Measurements from ENCODE around the gene ANO4. TPM values are rescaled to one million over a fixed set of nuclear protein-coding genes. Genes with fewer than 3 reads are reported as not detected.

ANO4 gene
- polyA plus RNA-seq, 1 donor (not counting 4 experiments of a cell fraction or from before 2014, with no cell fraction given), result 18.1 TPM

DNA sequence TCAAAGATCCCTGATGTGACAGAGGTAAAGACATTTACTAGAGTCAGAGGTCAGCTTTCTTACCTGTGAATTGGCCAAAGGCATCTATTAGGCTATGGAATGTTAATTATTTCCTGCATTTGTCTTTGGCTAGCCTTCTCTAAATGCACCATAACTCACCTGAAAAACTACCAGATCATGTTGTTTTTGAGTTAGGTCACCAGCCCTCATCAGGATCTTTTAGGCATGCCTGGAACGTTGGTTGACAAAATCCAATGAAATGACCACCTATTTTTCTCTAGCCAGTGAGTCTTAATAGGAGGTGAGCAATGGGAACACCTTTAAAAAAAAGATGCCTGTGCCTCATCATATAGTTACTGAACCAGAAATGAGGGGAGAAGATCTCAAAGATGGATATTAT, 46.2 kb downstream of the ANO4 start:
- H3K4me2 ChIP-seq (ENCODE audit: control insufficient read depth, extremely low read depth, insufficient read depth, low read depth, low read length), result no peak overlapping the region
- H3K27ac ChIP-seq (ENCODE audit: control insufficient read depth, insufficient read depth, low read length), result no peak overlapping the region
- H3K79me2 ChIP-seq (ENCODE audit: control insufficient read depth, insufficient read depth, low read length), result no peaks in the 10 kb centered on the region
- H3K36me3 ChIP-seq (ENCODE audit: control insufficient read depth in 2 of 2, extremely low read depth in 1 of 2, insufficient read depth in 2 of 2, low read length in 2 of 2), result no peaks in the 10 kb centered on the region
- no peaks in the 10 kb centered on the region for H4K20me1 ChIP-seq (ENCODE audit: control insufficient read depth, extremely low read depth, insufficient read depth, low read length)
- dilution Hi-C loops (cut with MboI; ENCODE audit: extremely low pct_ligation_motif_present, low sequenced_read_pairs), result no loop called here
- DNase-seq (ENCODE audit: low read depth, low spot score) (no peak), FAIRE-seq (no peak)
- no peak overlapping the region for H3K4me3 ChIP-seq (ENCODE audit: control insufficient read depth in 2 of 3, extremely low read depth in 1 of 3, insufficient read depth in 2 of 3, low read depth in 1 of 3, low read length in 3 of 3)
- no peak overlapping the region for H3K9ac ChIP-seq (ENCODE audit: control insufficient read depth, extremely low read depth, insufficient read depth, low read length)
- H2AFZ ChIP-seq (ENCODE audit: control insufficient read depth, low read length), result no peak overlapping the region
- no peaks in the 10 kb centered on the region for H3K27me3 ChIP-seq (ENCODE audit: control insufficient read depth, extremely low read depth, insufficient read depth, low read length)
- TF ChIP-seq CTCF (optimal IDR thresholded peaks at IDR 0.05 in 1 of 3, IDR thresholded peaks at IDR 0.05 in 1 of 3, conservative IDR thresholded peaks at IDR 0.05 in 1 of 3; ENCODE audit: extremely low read depth in 1 of 3, insufficient read depth in 2 of 3, low read length in 3 of 3) (no peak), EZH2 (IDR thresholded peaks at IDR 0.05; ENCODE audit: low read length) (no peak)
- H3K4me1 ChIP-seq (ENCODE audit: control insufficient read depth, extremely low read depth, insufficient read depth, low read length), result peaks cover 14% of the 10 kb centered on the region
- H3K9me3 ChIP-seq (ENCODE audit: control insufficient read depth, low read depth, low read length), result no peaks in the 10 kb centered on the region
- no peaks in the 10 kb centered on the region for H3K9me1 ChIP-seq (ENCODE audit: control insufficient read depth, extremely low read depth, insufficient read depth, low read length)

GRCh38 chr12:100842156-100842555, 47.6 kb downstream of the ANO4 start:
- no peak for TF ChIP-seq CTCF (optimal IDR thresholded peaks at IDR 0.05 in 1 of 3, IDR thresholded peaks at IDR 0.05 in 1 of 3, conservative IDR thresholded peaks at IDR 0.05 in 1 of 3; ENCODE audit: extremely low read depth in 1 of 3, insufficient read depth in 2 of 3, low read length in 3 of 3)
- TF ChIP-seq EZH2 (IDR thresholded peaks at IDR 0.05; ENCODE audit: low read length), result no peak
- dilution Hi-C loops (cut with MboI; ENCODE audit: extremely low pct_ligation_motif_present, low sequenced_read_pairs), result no loop called here
- Histone ChIP-seq H3K4me2 (ENCODE audit: control insufficient read depth, extremely low read depth, insufficient read depth, low read depth, low read length) (no peak overlapping the region), H3K9ac (ENCODE audit: control insufficient read depth, extremely low read depth, insufficient read depth, low read length) (no peak overlapping the region), H3K27me3 (ENCODE audit: control insufficient read depth, extremely low read depth, insufficient read depth, low read length) (no peaks in the 10 kb centered on the region), H2AFZ (ENCODE audit: control insufficient read depth, low read length) (no peak overlapping the region), H4K20me1 (ENCODE audit: control insufficient read depth, extremely low read depth, insufficient read depth, low read length) (no peaks in the 10 kb centered on the region), H3K27ac (ENCODE audit: control insufficient read depth, insufficient read depth, low read length) (no peak overlapping the region), H3K79me2 (ENCODE audit: control insufficient read depth, insufficient read depth, low read length) (no peaks in the 10 kb centered on the region), H3K9me1 (ENCODE audit: control insufficient read depth, extremely low read depth, insufficient read depth, low read length) (no peaks in the 10 kb centered on the region), H3K9me3 (ENCODE audit: control insufficient read depth, low read depth, low read length) (no peaks in the 10 kb centered on the region), H3K36me3 (ENCODE audit: control insufficient read depth in 2 of 2, extremely low read depth in 1 of 2, insufficient read depth in 2 of 2, low read length in 2 of 2) (no peaks in the 10 kb centered on the region), H3K4me3 (ENCODE audit: control insufficient read depth in 2 of 3, extremely low read depth in 1 of 3, insufficient read depth in 2 of 3, low read depth in 1 of 3, low read length in 3 of 3) (no peak overlapping the region), H3K4me1 (ENCODE audit: control insufficient read depth, extremely low read depth, insufficient read depth, low read length) (peaks cover 14% of the 10 kb centered on the region)
- no peak for FAIRE-seq
- DNase-seq (ENCODE audit: low read depth, low spot score), result no peak

All from keratinocyte (primary cell).